ENCODE results near the gene TBX2. TPM values are rescaled to one million over a fixed set of nuclear protein-coding genes. Genes with fewer than 3 reads are reported as not detected.

Gene TBX2
- total RNA-seq, 2 donors from 2014 or later, result 35.2 to 49.5 TPM

GRCh38 chr17:61362852-61363600, 36.6 kb upstream of the TBX2 start:
- Histone ChIP-seq H3K4me3 (no peak overlapping the region), H3K4me1 (ENCODE audit: control insufficient read depth in 1 of 2, low read depth in 2 of 2) (peaks cover 0 to 3% of the 10 kb centered on the region in 2 donors), H3K9me3 (no peaks in the 10 kb centered on the region), H3K36me3 (no peaks in the 10 kb centered on the region), H3K27me3 (replicated peaks; ENCODE audit: insufficient read depth) (no peaks in the 10 kb centered on the region), H3K27ac (no peak overlapping the region)
- DNase-seq (ENCODE audit: low spot score) (no peak), ATAC-seq (ENCODE audit: insufficient number of reproducible peaks, low FRiP score, low read depth) (no peak)
- no peak for TF ChIP-seq CTCF (IDR thresholded peaks at IDR 0.05)

GRCh38 chr17:61363601-61364462, 35.8 kb upstream of the TBX2 start:
- Histone ChIP-seq H3K27ac (no peak overlapping the region), H3K36me3 (no peaks in the 10 kb centered on the region), H3K4me3 (no peak overlapping the region), H3K4me1 (ENCODE audit: control insufficient read depth in 1 of 2, low read depth in 2 of 2) (peaks cover 0 to 3% of the 10 kb centered on the region in 2 donors), H3K9me3 (no peaks in the 10 kb centered on the region), H3K27me3 (replicated peaks; ENCODE audit: insufficient read depth) (no peaks in the 10 kb centered on the region)
- no peak for ATAC-seq (ENCODE audit: insufficient number of reproducible peaks, low FRiP score, low read depth)
- TF ChIP-seq CTCF (IDR thresholded peaks at IDR 0.05), result no peak
- no peak for DNase-seq (ENCODE audit: low spot score)

- Histone ChIP-seq H3K27ac (no peak overlapping the region), H3K4me1 (ENCODE audit: control insufficient read depth in 1 of 2, low read depth in 2 of 2) (peaks cover 0 to 3% of the 10 kb centered on the region in 2 donors), H3K36me3 (no peaks in the 10 kb centered on the region), H3K9me3 (no peaks in the 10 kb centered on the region), H3K4me3 (no peak overlapping the region), H3K27me3 (replicated peaks; ENCODE audit: insufficient read depth) (no peaks in the 10 kb centered on the region)
- TF ChIP-seq CTCF (IDR thresholded peaks at IDR 0.05), result no peak
- ATAC-seq (ENCODE audit: insufficient number of reproducible peaks, low FRiP score, low read depth) (no peak), DNase-seq (ENCODE audit: low spot score) (no peak)
These were observed 35.2 kb upstream of the TBX2 start for GRCh38 chr17:61364463-61364846.

GRCh38 chr17:61366076-61366714, 33.4 kb upstream of the TBX2 start:
- H3K36me3 ChIP-seq, result no peaks in the 10 kb centered on the region
- H3K27ac ChIP-seq, result no peak overlapping the region
- ATAC-seq (ENCODE audit: insufficient number of reproducible peaks, low FRiP score, low read depth) (no peak), DNase-seq (ENCODE audit: low spot score) (no peak)
- TF ChIP-seq CTCF (IDR thresholded peaks at IDR 0.05), result no peak
- no peak overlapping the region for H3K4me3 ChIP-seq
- H3K27me3 ChIP-seq (replicated peaks; ENCODE audit: insufficient read depth), result no peaks in the 10 kb centered on the region
- H3K4me1 ChIP-seq (ENCODE audit: control insufficient read depth in 1 of 2, low read depth in 2 of 2), result no peaks in the 10 kb centered on the region
- no peaks in the 10 kb centered on the region for H3K9me3 ChIP-seq
